ENCODE measurements around the gene ACVRL1. TPM values are rescaled to one million over a fixed set of nuclear protein-coding genes. Genes with fewer than 3 reads are reported as not detected.
A peak's percentile ranks its signal among the peaks of the same experiment; 100 is the strongest.

Gene ACVRL1
- total and polyA plus RNA-seq, 7 donors, result 10.8 to 40.8 (median 24.1) TPM

- H3K27me3 ChIP-seq (ENCODE audit: insufficient read depth in 3 of 3, low read length in 2 of 3), result no peaks in the 10 kb centered on the region
- no peaks in the 10 kb centered on the region for H3K9me3 ChIP-seq
- H3K4me3 ChIP-seq, result peak overlapping the region; percentile 99
- peaks cover 46% of the 10 kb centered on the region for H3K4me1 ChIP-seq
- WGBS, 3 donors, result 2 to 3% (median 2%) methylated on average over 37 to 50 of the region's 50 CpGs
- no peak for TF ChIP-seq CTCF (IDR thresholded peaks at IDR 0.05)
- H3K36me3 ChIP-seq (ENCODE audit: insufficient read depth in 1 of 2, low read depth in 1 of 2), result no peaks in the 10 kb centered on the region
- H3K27ac ChIP-seq, result peak overlapping the region; percentile 97
- peak; percentile 13 to 56 (median 38) for ATAC-seq
- intact Hi-C loops (cut with DNase I), result no loop called here
- peak; percentile 33 to 77 for DNase-seq
Observed at GRCh38 chr12:51951843-51952722, 44.8 kb downstream of the ACVRL1 start.

- TF ChIP-seq CTCF (IDR thresholded peaks at IDR 0.05), result no peak
- 46 to 70% (median 49%) methylated on average over 8 of the region's 8 CpGs for WGBS, 3 donors
- Histone ChIP-seq H3K27ac (peak overlapping the region; percentile 97), H3K9me3 (no peaks in the 10 kb centered on the region), H3K4me1 (peaks cover 46% of the 10 kb centered on the region), H3K27me3 (ENCODE audit: insufficient read depth in 3 of 3, low read length in 2 of 3) (no peaks in the 10 kb centered on the region), H3K4me3 (peak overlapping the region; percentile 99), H3K36me3 (ENCODE audit: insufficient read depth in 1 of 2, low read depth in 1 of 2) (no peaks in the 10 kb centered on the region)
- intact Hi-C loops (cut with DNase I), result no loop called here
- DNase-seq, result no peak
- no peak for ATAC-seq
Observed at GRCh38 chr12:51953089-51953488, 45.8 kb downstream of the ACVRL1 start.

GRCh38 chr12:51953864-51954263 is 46.6 kb downstream of the ACVRL1 start:
- intact Hi-C loops (cut with DNase I), result no loop called here

GRCh38 chr12:51954561-51955361 is 47.5 kb downstream of the ACVRL1 start:
- ATAC-seq (peak in 3 of 4 donors; percentile 2 to 7 (median 6)), DNase-seq (no peak)
- WGBS, 3 donors, result 26 to 54% (median 30%) methylated on average over 7 of the region's 7 CpGs
- Histone ChIP-seq H3K36me3 (ENCODE audit: insufficient read depth in 1 of 2, low read depth in 1 of 2) (peaks cover 0 to under 1% of the 10 kb centered on the region in 2 donors), H3K27me3 (ENCODE audit: insufficient read depth in 3 of 3, low read length in 2 of 3) (no peaks in the 10 kb centered on the region), H3K9me3 (no peaks in the 10 kb centered on the region), H3K4me3 (peak overlapping the region; percentile 99), H3K27ac (peak overlapping the region; percentile 97), H3K4me1 (peaks cover 56% of the 10 kb centered on the region)
- intact Hi-C loops (cut with DNase I), result no loop called here
- TF ChIP-seq CTCF (IDR thresholded peaks at IDR 0.05), result no peak

More at GRCh38 chr12:51953864-51954263, 46.6 kb downstream of the ACVRL1 start:
- DNase-seq (no peak), ATAC-seq (no peak)
- Histone ChIP-seq H3K4me1 (peaks cover 47% of the 10 kb centered on the region), H3K9me3 (no peaks in the 10 kb centered on the region), H3K4me3 (peak overlapping the region; percentile 99), H3K36me3 (ENCODE audit: insufficient read depth in 1 of 2, low read depth in 1 of 2) (no peaks in the 10 kb centered on the region), H3K27me3 (ENCODE audit: insufficient read depth in 3 of 3, low read length in 2 of 3) (no peaks in the 10 kb centered on the region), H3K27ac (peak overlapping the region; percentile 97)
- 12 to 36% (median 19%) methylated on average over 4 of the region's 4 CpGs for WGBS, 3 donors
- no peak for TF ChIP-seq CTCF (IDR thresholded peaks at IDR 0.05)
